ENCODE results near the gene PCDHGA10.
"Not testable (repeated sequence)": the region's sequence is repeated elsewhere in the genome, so short reads cannot be mapped to it uniquely, and the experiment has no call there.

Gene PCDHGA10

DNA sequence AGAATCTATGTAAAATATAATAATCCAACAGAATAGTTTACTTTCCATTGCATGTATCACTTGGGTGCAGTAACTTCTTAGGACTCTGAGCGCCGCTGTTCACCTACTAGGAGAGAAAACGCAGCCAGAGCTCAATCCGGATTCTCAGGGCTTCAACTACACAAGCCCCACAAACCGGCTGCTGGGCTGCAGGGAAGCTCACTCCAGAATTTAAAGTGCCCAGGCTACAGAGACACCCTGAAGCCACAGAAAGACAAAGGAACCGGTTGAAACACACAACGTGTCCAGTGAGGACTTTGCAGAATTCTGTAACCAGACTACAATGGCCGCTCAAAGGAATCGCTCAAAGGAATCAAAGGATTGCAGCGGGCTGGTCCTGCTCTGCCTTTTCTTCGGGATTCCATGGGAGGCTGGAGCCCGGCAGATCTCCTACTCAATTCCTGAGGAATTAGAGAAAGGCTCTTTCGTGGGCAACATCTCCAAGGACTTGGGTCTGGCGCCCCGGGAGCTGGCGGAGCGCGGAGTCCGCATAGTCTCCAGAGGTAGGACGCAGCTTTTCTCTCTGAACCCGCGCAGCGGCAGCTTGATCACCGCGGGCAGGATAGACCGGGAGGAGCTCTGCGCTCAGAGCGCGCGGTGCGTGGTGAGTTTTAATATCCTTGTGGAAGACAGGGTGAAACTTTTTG lies at the start of gene PCDHGA10:
Gene PCDHGA10, plus strand, starts transcription at position 134 of the 686 bp plus-strand sequence. Its CDS starts 189 bp downstream, at position 323.
- DNase-seq, result peak; percentile 68

- DNase-seq, result no peak
Measured at GRCh38 chr5:141363952-141364660, 48.7 kb upstream of the PCDHGA10 start, which contains the start of gene PCDHGA5. TSS of gene PCDHGA5 (plus strand) at chr5:141364162. CDS start at chr5:141364331, 169 bp downstream.

GRCh38 chr5:141366016-141366896 lies 46.5 kb upstream of the PCDHGA10 start:
- no peak for DNase-seq

GRCh38 chr5:141369994-141370848 lies 42.6 kb upstream of the PCDHGA10 start, which contains the start of gene PCDHGB3:
TSS of gene PCDHGB3 (plus strand) at chr5:141370242. CDS start at chr5:141370395, 153 bp downstream.
- DNase-seq, result peak; percentile 7

GRCh38 chr5:141371572-141372475 lies 41.0 kb upstream of the PCDHGA10 start:
- no peak for DNase-seq

DNA sequence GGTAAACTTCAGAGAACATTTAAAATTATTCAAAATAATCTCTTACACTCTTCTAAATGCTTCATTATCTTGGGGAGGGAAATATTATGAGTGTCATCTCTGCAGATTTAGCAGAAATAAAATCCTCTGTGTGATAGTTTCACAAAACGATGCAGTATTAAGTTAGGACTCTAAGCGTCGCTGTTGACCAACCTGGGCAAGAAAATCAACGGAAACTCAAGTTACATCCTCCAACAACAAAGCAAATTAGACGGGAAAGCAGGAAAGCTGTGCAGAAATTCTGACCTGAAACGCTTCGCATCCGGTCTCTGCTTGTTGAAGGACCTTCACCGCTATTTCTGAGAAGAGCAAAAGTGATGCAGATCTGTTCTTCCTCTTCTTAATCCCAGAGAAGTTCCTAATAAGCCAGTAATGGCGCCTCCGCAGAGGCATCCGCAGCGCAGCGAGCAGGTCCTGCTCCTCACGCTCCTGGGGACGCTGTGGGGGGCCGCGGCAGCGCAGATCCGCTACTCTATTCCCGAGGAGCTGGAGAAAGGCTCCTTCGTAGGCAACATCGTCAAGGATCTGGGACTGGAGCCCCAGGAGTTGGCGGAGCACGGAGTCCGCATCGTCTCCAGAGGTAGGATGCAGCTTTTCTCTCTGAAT lies 39.0 kb upstream of the PCDHGA10 start, which contains the start of gene PCDHGA6:
Gene PCDHGA6, plus strand, starts transcription at position 219 of the 645 bp plus-strand sequence. Its CDS starts 193 bp downstream, at position 412.
- peak; percentile 4 for DNase-seq

DNA sequence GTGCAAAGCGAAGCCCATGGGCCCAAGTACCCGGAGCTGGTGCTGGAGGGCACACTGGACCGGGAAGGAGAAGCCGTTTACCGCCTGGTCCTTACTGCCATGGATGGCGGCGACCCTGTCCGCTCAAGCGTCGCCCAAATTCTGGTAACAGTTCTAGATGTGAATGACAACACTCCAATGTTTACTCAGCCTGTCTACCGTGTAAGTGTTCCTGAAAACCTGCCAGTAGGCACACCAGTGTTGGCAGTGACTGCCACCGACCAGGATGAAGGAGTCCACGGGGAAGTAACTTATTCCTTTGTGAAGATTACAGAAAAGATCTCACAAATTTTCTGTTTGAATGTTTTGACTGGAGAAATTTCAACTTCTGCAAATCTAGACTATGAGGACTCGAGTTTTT lies 38.2 kb upstream of the PCDHGA10 start:
- no peak for DNase-seq

DNA sequence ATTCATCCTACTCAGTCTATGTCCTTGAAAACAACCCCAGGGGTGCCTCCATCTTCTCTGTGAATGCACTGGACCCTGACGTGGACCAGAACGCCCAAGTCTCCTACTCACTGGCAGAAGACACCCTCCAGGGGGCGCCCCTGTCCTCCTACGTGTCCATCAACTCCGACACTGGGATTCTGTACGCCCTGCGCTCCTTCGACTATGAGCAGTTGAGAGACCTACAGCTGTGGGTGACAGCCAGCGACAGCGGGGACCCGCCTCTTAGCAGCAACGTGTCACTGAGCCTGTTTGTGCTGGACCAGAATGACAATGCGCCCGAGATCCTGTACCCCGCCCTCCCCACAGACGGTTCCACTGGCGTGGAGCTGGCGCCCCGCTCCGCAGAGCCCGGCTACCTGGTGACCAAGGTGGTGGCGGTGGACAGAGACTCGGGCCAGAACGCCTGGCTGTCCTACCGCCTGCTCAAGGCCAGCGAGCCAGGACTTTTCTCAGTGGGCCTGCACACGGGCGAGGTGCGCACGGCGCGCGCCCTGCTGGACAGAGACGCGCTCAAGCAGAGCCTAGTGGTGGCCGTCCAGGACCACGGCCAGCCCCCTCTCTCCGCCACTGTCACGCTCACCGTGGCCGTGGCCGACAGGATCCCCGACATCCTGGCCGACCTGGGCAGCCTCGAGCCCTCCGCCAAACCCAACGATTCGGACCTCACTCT lies 37.2 kb upstream of the PCDHGA10 start:
- DNase-seq, result not testable (repeated sequence)

GRCh38 chr5:141382469-141383294 lies 30.1 kb upstream of the PCDHGA10 start, which contains the start of gene PCDHGA7:
TSS of gene PCDHGA7 (plus strand) at chr5:141382742. CDS start at chr5:141382900, 158 bp downstream.
- DNase-seq, result no peak

GRCh38 chr5:141383345-141383744 lies 29.4 kb upstream of the PCDHGA10 start:
- DNase-seq, result no peak

- no peak for DNase-seq
Measured at GRCh38 chr5:141384471-141385267, 28.1 kb upstream of the PCDHGA10 start.

DNA sequence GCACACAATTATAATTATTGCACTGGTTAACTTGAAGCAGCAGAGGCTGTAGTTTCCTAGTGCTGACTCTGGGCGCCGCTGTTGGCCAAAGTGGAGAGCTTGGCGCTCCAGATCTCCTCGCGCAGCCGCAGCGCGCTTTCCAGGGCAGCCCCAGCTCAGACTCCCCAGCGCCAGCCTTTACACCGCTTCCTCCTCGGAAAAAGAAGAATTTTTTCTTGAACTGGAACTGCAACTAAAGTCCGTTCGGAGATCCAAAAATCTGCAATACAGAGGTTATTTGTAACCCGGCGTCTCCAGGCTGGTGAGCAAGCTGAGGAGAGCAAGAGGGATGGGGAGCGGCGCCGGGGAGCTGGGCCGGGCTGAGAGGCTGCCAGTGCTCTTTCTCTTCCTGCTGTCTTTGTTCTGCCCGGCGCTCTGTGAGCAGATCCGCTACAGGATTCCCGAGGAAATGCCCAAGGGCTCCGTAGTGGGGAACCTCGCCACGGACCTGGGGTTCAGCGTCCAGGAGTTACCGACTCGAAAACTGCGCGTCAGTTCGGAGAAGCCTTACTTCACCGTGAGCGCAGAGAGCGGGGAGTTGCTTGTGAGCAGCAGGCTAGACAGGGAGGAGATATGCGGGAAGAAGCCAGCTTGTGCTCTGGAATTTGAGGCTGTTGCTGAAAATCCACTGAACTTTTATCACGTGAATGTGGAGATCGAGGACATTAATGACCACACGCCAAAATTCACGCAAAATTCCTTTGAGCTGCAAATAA lies 25.1 kb upstream of the PCDHGA10 start, which contains the start of gene PCDHGB4:
Gene PCDHGB4, plus strand, starts transcription at position 142 of the 755 bp plus-strand sequence. Its CDS starts 187 bp downstream, at position 329.
- DNase-seq, result peak; percentile 24

DNA sequence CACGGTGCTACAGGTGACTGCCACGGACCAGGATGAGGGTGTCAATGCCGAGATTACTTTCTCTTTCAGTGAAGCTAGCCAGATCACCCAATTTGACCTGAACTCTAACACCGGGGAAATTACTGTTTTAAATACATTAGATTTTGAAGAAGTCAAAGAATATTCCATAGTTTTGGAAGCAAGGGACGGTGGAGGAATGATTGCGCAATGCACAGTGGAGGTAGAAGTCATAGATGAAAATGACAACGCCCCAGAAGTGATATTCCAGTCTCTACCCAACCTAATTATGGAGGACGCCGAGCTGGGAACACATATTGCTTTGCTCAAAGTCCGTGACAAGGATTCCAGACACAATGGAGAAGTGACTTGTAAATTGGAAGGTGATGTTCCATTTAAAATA lies 24.1 kb upstream of the PCDHGA10 start:
- no peak for DNase-seq

- no peak for DNase-seq
Measured at GRCh38 chr5:141389153-141390042, 23.4 kb upstream of the PCDHGA10 start.

GRCh38 chr5:141392429-141393198 lies 20.2 kb upstream of the PCDHGA10 start, which contains the start of gene PCDHGA8:
TSS of gene PCDHGA8 (plus strand) at chr5:141392633. CDS start at chr5:141392814, 181 bp downstream.
- DNase-seq, result no peak

Data from hematopoietic multipotent progenitor cell treated with erythropoietin and hydrocortisone succinate and interleukin-3 and kit ligand, for 8 days (in vitro differentiated cells).